ENCODE data around the gene TMED8.
A peak's percentile ranks its signal among the peaks of the same experiment; 100 is the strongest.

The TMED8 gene

DNA sequence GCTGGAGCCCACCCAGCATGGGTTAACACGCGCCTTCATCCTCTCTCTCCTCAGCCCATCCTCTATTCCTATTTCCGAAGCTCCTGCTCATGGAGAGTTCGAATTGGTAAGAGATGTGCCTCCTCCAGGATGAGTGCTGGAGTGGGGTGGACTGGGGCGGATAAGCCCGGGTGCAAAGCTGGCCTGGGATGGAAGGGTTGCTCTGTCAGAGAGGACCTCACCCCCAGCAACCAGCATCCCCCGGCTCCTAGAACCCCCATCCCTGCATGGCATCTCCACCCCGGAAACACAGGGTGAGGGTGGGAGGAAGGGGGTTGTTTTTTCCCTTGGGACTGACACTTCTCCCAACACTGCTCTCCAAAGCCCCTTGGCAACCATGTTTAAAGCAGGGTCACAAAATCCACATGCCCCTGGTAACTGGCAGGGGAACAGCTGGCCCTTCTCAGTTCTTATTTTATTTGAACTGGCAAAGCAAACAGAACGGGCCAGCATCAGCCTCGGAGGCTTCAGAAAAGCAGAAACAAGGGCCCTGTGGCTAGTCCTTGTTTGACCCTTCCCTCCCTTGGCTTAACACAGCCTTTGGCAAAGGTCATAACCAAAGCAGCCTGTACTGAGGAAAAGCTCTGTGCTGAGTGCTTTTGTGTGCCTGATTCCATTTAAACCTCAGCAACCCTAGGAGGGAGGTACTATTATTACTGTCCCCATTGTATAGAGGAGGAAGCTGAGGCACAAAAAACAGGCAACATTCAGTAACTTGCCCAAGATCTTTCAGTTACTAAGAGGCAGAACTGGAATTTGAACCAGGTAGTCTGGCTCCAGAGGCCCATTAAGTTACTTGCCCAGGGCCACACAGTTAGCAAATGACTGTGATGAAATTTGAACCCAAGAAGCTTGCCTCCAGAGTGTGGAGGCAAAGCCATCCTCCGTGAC, 51.8 kb downstream of the TMED8 start:
- TF ChIP-seq CTCF (IDR thresholded peaks at IDR 0.05; ENCODE audit: control insufficient read depth, insufficient read depth, low read depth, low read length, missing control alignments) = no peak
- no peak overlapping the region for H3K4me3 ChIP-seq (ENCODE audit: control insufficient read depth, low read depth, low read length)
- DNase-seq (ENCODE audit: low read depth) = no peak

- TF ChIP-seq CTCF (IDR thresholded peaks at IDR 0.05; ENCODE audit: control insufficient read depth, insufficient read depth, low read depth, low read length, missing control alignments) = no peak
- H3K4me3 ChIP-seq (ENCODE audit: control insufficient read depth, low read depth, low read length) = no peak overlapping the region
- no peak for DNase-seq (ENCODE audit: low read depth)
These were observed 52.6 kb downstream of the TMED8 start for GRCh38 chr14:77324289-77324688.

DNA sequence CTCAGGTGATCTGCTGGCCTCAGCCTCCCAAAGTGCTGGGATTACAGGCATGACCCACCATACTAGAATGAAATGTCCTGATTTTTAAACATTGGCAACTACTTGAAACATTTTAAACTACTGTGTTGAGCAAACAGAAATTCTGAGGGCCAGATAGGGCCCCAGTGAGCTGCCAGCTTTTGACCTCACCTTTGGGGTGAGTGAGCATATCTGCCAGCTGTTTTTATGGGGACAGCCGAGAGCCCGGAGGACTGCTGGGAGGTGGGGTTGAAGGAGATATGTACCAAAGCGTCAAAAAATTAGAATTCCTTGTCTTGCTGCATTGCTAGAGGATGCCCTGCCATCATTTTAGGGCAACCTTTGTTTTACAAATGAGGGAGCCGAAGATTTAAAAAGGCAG, 53.3 kb downstream of the TMED8 start:
- no peak for DNase-seq (ENCODE audit: low read depth)
- no peak for TF ChIP-seq CTCF (IDR thresholded peaks at IDR 0.05; ENCODE audit: control insufficient read depth, insufficient read depth, low read depth, low read length, missing control alignments)

GRCh38 chr14:77322951-77323350, 53.9 kb downstream of the TMED8 start:
- DNase-seq (ENCODE audit: low read depth) = no peak
- TF ChIP-seq CTCF (IDR thresholded peaks at IDR 0.05; ENCODE audit: control insufficient read depth, insufficient read depth, low read depth, low read length, missing control alignments) = no peak
- no peak overlapping the region for H3K4me3 ChIP-seq (ENCODE audit: control insufficient read depth, low read depth, low read length)

More for the DNA sequence above, 53.3 kb downstream of the TMED8 start:
- H3K4me3 ChIP-seq (ENCODE audit: control insufficient read depth, low read depth, low read length) = no peak overlapping the region

DNA sequence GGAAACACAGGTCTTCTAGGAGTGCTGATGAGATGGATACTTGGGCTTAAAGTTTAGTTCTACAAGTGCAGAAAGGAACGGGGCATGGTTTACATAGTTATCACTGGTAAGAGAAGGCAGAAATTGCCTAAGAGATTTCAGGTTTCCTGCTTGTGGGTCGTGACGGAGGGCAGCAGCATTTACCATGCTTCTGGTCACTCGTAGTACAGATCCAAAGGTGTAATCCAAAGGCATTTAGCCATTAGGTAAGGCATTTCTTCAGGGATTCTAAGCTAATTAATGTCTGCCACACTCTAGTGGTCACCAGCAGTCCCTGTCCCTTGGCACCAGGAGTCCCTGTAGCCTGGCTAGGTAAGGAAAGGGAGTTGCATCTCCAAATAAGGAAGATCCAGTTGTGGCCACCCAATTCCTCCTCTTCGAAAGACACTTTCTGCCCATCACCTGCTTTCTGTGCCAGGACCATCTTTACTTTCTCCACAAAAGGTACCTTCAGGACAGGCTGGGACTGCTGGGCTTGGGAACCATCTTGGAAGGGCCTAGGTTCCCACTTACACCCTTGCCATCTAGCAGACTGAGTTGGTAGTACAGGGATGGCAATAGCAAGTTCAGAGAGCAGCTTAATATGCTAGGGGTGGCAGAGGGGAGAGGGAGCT, 54.5 kb downstream of the TMED8 start:
- no peak overlapping the region; the same call in 1 of the 2 replicates for H3K4me3 ChIP-seq (ENCODE audit: control insufficient read depth, low read depth, low read length)
- no peak for DNase-seq (ENCODE audit: low read depth)
- TF ChIP-seq CTCF (IDR thresholded peaks at IDR 0.05; ENCODE audit: control insufficient read depth, insufficient read depth, low read depth, low read length, missing control alignments) = peak; percentile 0

DNA sequence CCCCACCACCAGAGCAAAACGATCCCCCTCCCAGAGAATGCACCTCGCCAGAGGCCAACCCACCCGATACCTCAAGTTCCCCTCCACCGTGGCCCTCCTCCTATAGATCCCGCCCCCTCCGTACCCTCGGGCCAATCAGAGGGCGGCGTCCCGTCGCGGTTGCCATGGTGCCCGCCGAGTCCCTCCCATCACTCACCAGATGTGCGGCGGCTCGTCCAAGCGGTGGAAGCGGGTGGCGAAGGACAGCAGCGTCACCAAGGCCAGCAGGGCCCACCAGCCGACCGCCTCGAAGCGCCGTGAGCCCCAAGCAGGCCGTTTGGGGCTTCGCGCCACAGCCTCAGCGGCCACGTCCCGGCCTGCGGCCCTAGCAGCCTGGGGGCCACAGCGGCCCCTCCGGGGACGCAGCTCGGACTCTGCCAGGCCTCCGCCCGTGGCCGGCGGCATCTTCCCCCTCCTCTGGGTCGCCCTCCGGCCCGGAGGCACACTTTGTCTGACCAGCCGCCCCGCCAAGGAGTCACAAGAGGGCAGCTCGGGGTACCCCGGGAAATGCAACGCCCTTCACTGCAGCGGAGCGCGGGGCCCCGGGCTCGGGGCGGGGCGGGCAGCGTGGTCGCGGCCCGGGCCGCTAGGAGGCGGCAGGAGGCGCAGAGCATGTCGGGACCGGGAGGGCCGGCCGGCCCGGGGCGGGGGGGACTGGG, 56.5 kb downstream of the TMED8 start, which contains the start of gene POMT2:
Gene POMT2 (minus strand): TSS at position 646 of the 698 bp plus-strand sequence. CDS start 202 bp downstream, at position 444.
- H3K4me3 ChIP-seq (ENCODE audit: control insufficient read depth, low read depth, low read length) = peak within 1 kb of the TSS; percentile 68
- no peak for DNase-seq (ENCODE audit: low read depth)
- peak; percentile 13 for TF ChIP-seq CTCF (IDR thresholded peaks at IDR 0.05; ENCODE audit: control insufficient read depth, insufficient read depth, low read depth, low read length, missing control alignments)
